Glutamatergic neuron (in vitro differentiated cells): ENCODE measurements around the gene CD3G. TPM values are rescaled to one million over a fixed set of nuclear protein-coding genes. Genes with fewer than 3 reads are reported as not detected.

Experiments used
- DNase-seq: peaks from one replicate; pipeline ENCODE4 v3.0.0; 2022
- H3K27ac Mint-ChIP-seq: one replicate; pipeline ENCODE4 v1.8.0; 2020; ENCODE audit warnings: mild to moderate bottlenecking, mixed read lengths, inconsistent platforms; ENCODE audit not compliant: unreplicated experiment
- H3K27me3 Mint-ChIP-seq: one replicate; pipeline ENCODE4 v1.8.0; 2020; ENCODE audit warnings: mild to moderate bottlenecking, moderate library complexity, mixed read lengths, inconsistent platforms; ENCODE audit not compliant: unreplicated experiment
- H3K36me3 Mint-ChIP-seq: one replicate; pipeline ENCODE4 v1.8.0; 2020; ENCODE audit warnings: mild to moderate bottlenecking, mixed read lengths, inconsistent platforms; ENCODE audit not compliant: unreplicated experiment
- H3K4me1 Mint-ChIP-seq: one replicate; pipeline ENCODE4 v1.8.0; 2020; ENCODE audit warnings: mild to moderate bottlenecking, low read depth, mixed read lengths, inconsistent platforms; ENCODE audit not compliant: unreplicated experiment
- H3K4me3 Mint-ChIP-seq: one replicate; pipeline ENCODE4 v1.8.0; 2020; ENCODE audit warnings: mild to moderate bottlenecking, mixed read lengths, inconsistent platforms; ENCODE audit not compliant: unreplicated experiment
- H3K9me3 Mint-ChIP-seq: one replicate; pipeline ENCODE4 v1.8.0; 2020; ENCODE audit warnings: mild to moderate bottlenecking, moderate library complexity, mixed read lengths, inconsistent platforms; ENCODE audit not compliant: unreplicated experiment
- CTCF ChIP-seq: fragments of 200-600 bp; sonication (generic); IDR thresholded peaks from one replicate; pipeline ENCODE4 v1.5.0; 2021; ENCODE audit not compliant: partially characterized antibody, unreplicated experiment
- total RNA-seq: library from RNA; stranded (reverse); fragmentation: NEBNext Ultra II Directional; extraction: Animal tissue kit (Norgen Biotek cat#: 25700); gene quantifications from one replicate; pipeline ENCODE4 v1.2.1, GENCODE V29; 2021; ENCODE audit not compliant: unreplicated experiment

CD3G gene
- total RNA-seq, 1 donor from 2014 or later: 0.39 TPM

GRCh38 chr11:118318124-118318523 lies 26.0 kb upstream of the CD3G start:
- no peak for DNase-seq
- Mint-ChIP-seq H3K27ac (no peak overlapping the region), H3K36me3 (no peaks in the 10 kb centered on the region), H3K9me3 (peaks cover 12% of the 10 kb centered on the region), H3K4me3 (no peak overlapping the region), H3K27me3 (peaks cover 5% of the 10 kb centered on the region), H3K4me1 (peaks cover 27% of the 10 kb centered on the region)
- no peak for TF ChIP-seq CTCF

GRCh38 chr11:118318581-118319336 lies 25.4 kb upstream of the CD3G start:
- no peak for TF ChIP-seq CTCF
- no peak for DNase-seq
- Mint-ChIP-seq H3K36me3 (no peaks in the 10 kb centered on the region), H3K4me1 (peaks cover 25% of the 10 kb centered on the region), H3K27me3 (peaks cover 5% of the 10 kb centered on the region), H3K9me3 (peaks cover 12% of the 10 kb centered on the region), H3K4me3 (no peak overlapping the region), H3K27ac (no peak overlapping the region)

- Mint-ChIP-seq H3K4me1 (peaks cover 19% of the 10 kb centered on the region), H3K9me3 (peaks cover 12% of the 10 kb centered on the region), H3K4me3 (no peak overlapping the region), H3K27me3 (peaks cover 5% of the 10 kb centered on the region), H3K36me3 (no peaks in the 10 kb centered on the region), H3K27ac (no peak overlapping the region)
- TF ChIP-seq CTCF: no peak
- no peak for DNase-seq
These were observed 24.8 kb upstream of the CD3G start for GRCh38 chr11:118319337-118319707.

GRCh38 chr11:118320515-118320914 lies 23.6 kb upstream of the CD3G start:
- no peak overlapping the region for H3K27ac Mint-ChIP-seq
- H3K9me3 Mint-ChIP-seq: peaks cover 10% of the 10 kb centered on the region
- H3K4me3 Mint-ChIP-seq: no peak overlapping the region
- no peak for DNase-seq
- no peak for TF ChIP-seq CTCF
- H3K4me1 Mint-ChIP-seq: peaks cover 9% of the 10 kb centered on the region
- H3K36me3 Mint-ChIP-seq: no peaks in the 10 kb centered on the region
- H3K27me3 Mint-ChIP-seq: peaks cover 4% of the 10 kb centered on the region

- Mint-ChIP-seq H3K4me1 (no peaks in the 10 kb centered on the region), H3K36me3 (no peaks in the 10 kb centered on the region), H3K27me3 (no peaks in the 10 kb centered on the region), H3K27ac (no peak overlapping the region), H3K4me3 (no peak overlapping the region), H3K9me3 (peaks cover 4% of the 10 kb centered on the region)
- no peak for DNase-seq
- TF ChIP-seq CTCF: no peak
These were observed 22.6 kb upstream of the CD3G start for GRCh38 chr11:118321386-118322082.
